Prostate gland (tissue), 2 donors: ENCODE results near the gene RAD51B. TPM values are rescaled to one million over a fixed set of nuclear protein-coding genes. Genes with fewer than 3 reads are reported as not detected.

Experiments
- DNase-seq: peaks from one replicate; pipeline ENCODE4 v3.0.0-alpha.2; 2019; ENCODE audit warnings: low spot score
- H3K27ac ChIP-seq, 2 donors: fragments of 200-600 bp; sonication (generic); 2 replicates each; pipeline ENCODE4 v1.5.1; 2017 to 2019
- H3K27me3 ChIP-seq: fragments of 200-600 bp; sonication (generic); replicated peaks from 2 replicates; pipeline ENCODE4 v1.5.1; 2019; ENCODE audit not compliant: insufficient read depth
- H3K36me3 ChIP-seq, 2 donors: fragments of 200-600 bp; sonication (generic); 1 replicate in 1 of 2; 2 replicates in 1 of 2; pipeline versions ENCODE4 v1.5.1 to v1.8.1; 2017 to 2019
- H3K4me1 ChIP-seq: fragments of 200-600 bp; sonication (generic); replicated peaks from 2 replicates; pipeline ENCODE4 v1.5.1; 2019
- H3K4me3 ChIP-seq, 2 donors: fragments of 200-600 bp; sonication (generic); 2 replicates each; pipeline ENCODE4 v1.5.1; 2017 to 2019
- H3K9me3 ChIP-seq: fragments of 200-600 bp; sonication (generic); 2 replicates; pipeline ENCODE4 v1.5.1; 2017
- POLR2A ChIP-seq: fragments of 450-650 bp; IDR thresholded peaks from one replicate; pipeline ENCODE4 v1.6.1; 2016; ENCODE audit warnings: antibody characterized with exemption, mild to moderate bottlenecking
- POLR2AphosphoS5 ChIP-seq: sonication (generic); formaldehyde crosslinking; IDR thresholded peaks from one replicate; pipeline ENCODE4 v1.6.1; 2017; ENCODE audit warnings: antibody characterized with exemption
- WGBS: methylation state at CpG from one replicate; pipeline ENCODE4 v1.1.5; 2018; 5-methylcytosine and 5-hydroxymethylcytosine counted together
- intact Hi-C: fragments of 100-400 bp; cut with DNase I; formaldehyde crosslinking; loops from one replicate; pipeline ENCODE4 v1.14.2; 2022
- total RNA-seq, 2 donors: library from RNA; depleted of rRNA; stranded (reverse); fragments of >200 nt; gene quantifications; one replicate each; pipeline ENCODE4 v1.1.0, GENCODE V29; 2016
- TF ChIP-seq, protein P1 (sequence below), 4 experiments: fragments of 200-600 bp in 2 of 4; fragments of 450-650 bp in 2 of 4; sonication (generic) in 2 of 4; IDR thresholded peaks; 1 replicate in 3 of 4; 2 replicates in 1 of 4; pipeline ENCODE4 v1.5.1; 2016 to 2019; ENCODE audit warnings: antibody characterized with exemption in 4 of 4, mild to moderate bottlenecking in 2 of 4, moderate library complexity in 2 of 4

The RAD51B gene
- total RNA-seq, 2 donors from 2014 or later: 14.9 to 35.8 TPM

GRCh38 chr14:68486033-68486732 is 666.6 kb downstream of the RAD51B start:
- WGBS: 68% methylated on average over 7 of the region's 7 CpGs
- intact Hi-C loops: no loop called here
- Histone ChIP-seq H3K9me3 (no peaks in the 10 kb centered on the region), H3K4me1 (no peaks in the 10 kb centered on the region), H3K27me3 (no peaks in the 10 kb centered on the region), H3K36me3 (no peaks in the 10 kb centered on the region), H3K4me3 (no peak overlapping the region), H3K27ac (no peak overlapping the region)
- DNase-seq: no peak
- TF ChIP-seq, protein P1, sequence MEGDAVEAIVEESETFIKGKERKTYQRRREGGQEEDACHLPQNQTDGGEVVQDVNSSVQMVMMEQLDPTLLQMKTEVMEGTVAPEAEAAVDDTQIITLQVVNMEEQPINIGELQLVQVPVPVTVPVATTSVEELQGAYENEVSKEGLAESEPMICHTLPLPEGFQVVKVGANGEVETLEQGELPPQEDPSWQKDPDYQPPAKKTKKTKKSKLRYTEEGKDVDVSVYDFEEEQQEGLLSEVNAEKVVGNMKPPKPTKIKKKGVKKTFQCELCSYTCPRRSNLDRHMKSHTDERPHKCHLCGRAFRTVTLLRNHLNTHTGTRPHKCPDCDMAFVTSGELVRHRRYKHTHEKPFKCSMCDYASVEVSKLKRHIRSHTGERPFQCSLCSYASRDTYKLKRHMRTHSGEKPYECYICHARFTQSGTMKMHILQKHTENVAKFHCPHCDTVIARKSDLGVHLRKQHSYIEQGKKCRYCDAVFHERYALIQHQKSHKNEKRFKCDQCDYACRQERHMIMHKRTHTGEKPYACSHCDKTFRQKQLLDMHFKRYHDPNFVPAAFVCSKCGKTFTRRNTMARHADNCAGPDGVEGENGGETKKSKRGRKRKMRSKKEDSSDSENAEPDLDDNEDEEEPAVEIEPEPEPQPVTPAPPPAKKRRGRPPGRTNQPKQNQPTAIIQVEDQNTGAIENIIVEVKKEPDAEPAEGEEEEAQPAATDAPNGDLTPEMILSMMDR (IDR thresholded peaks at IDR 0.05): no peak
- TF ChIP-seq POLR2A (no peak), POLR2AphosphoS5 (no peak)

- TF ChIP-seq, protein P1 (IDR thresholded peaks at IDR 0.05): no peak
- TF ChIP-seq POLR2A: no peak
- no peak for TF ChIP-seq POLR2AphosphoS5
- no peak overlapping the region for H3K27ac ChIP-seq
- H3K27me3 ChIP-seq: no peaks in the 10 kb centered on the region
- 80% methylated on average over 6 of the region's 6 CpGs for WGBS
- H3K4me1 ChIP-seq: no peaks in the 10 kb centered on the region
- intact Hi-C loops: no loop called here
- H3K9me3 ChIP-seq: no peaks in the 10 kb centered on the region
- DNase-seq: no peak
- no peak overlapping the region for H3K4me3 ChIP-seq
- H3K36me3 ChIP-seq: no peaks in the 10 kb centered on the region
Measured at GRCh38 chr14:68486809-68487208, 667.2 kb downstream of the RAD51B start.

- H3K9me3 ChIP-seq: no peaks in the 10 kb centered on the region
- WGBS: 41% methylated on average over 3 of the region's 3 CpGs
- H3K27ac ChIP-seq: no peak overlapping the region
- no peak overlapping the region for H3K4me3 ChIP-seq
- no peak for DNase-seq
- intact Hi-C loops: no loop called here
- no peak for TF ChIP-seq POLR2AphosphoS5
- no peaks in the 10 kb centered on the region for H3K4me1 ChIP-seq
- H3K36me3 ChIP-seq: no peaks in the 10 kb centered on the region
- H3K27me3 ChIP-seq: no peaks in the 10 kb centered on the region
Measured at GRCh38 chr14:68487805-68488590, 668.4 kb downstream of the RAD51B start.

DNA sequence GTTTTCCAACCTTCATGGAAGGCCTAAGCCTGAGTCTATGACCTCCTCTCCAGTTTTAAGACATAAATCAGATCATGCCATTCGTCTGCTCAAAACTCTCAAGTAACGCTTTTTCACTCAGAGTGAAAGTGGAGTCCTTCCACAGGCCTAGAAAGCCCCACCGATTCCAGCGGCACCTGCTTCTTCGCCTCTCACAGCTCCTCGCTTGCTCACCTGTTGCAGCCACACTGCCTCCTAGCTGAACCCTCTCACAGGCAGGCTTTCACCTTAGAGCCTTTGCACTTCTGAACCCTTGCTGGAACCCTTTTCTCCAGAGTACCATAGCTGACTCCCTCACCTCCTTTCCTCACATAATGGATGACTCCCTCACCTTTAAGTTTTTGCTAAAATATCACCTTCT is 672.2 kb downstream of the RAD51B start:
- Histone ChIP-seq H3K27me3 (no peaks in the 10 kb centered on the region), H3K36me3 (no peaks in the 10 kb centered on the region), H3K4me3 (no peak overlapping the region), H3K27ac (no peak overlapping the region), H3K9me3 (no peaks in the 10 kb centered on the region), H3K4me1 (no peaks in the 10 kb centered on the region)
- no peak for DNase-seq
- WGBS: 97% methylated on average over 6 of the region's 6 CpGs
- intact Hi-C loops: no loop called here
- TF ChIP-seq POLR2AphosphoS5: no peak
- TF ChIP-seq POLR2A: no peak
- TF ChIP-seq, protein P1 (IDR thresholded peaks at IDR 0.05): no peak

- Histone ChIP-seq H3K27ac (no peak overlapping the region), H3K4me1 (no peaks in the 10 kb centered on the region), H3K9me3 (no peaks in the 10 kb centered on the region), H3K4me3 (no peak overlapping the region), H3K36me3 (no peaks in the 10 kb centered on the region), H3K27me3 (no peaks in the 10 kb centered on the region)
- 94% methylated on average over 5 of the region's 5 CpGs for WGBS
- no peak for DNase-seq
- intact Hi-C loops: no loop called here
- TF ChIP-seq POLR2AphosphoS5 (no peak), POLR2A (no peak)
- TF ChIP-seq, protein P1 (IDR thresholded peaks at IDR 0.05): no peak
Measured at GRCh38 chr14:68492381-68493151, 673.0 kb downstream of the RAD51B start.
